ENCODE results near the gene ATG16L1. TPM values are rescaled to one million over a fixed set of nuclear protein-coding genes. Genes with fewer than 3 reads are reported as not detected.

ATG16L1 gene
- polyA plus RNA-seq, 3 donors, result 3.3 to 22.9 (median 4.3) TPM

- Histone ChIP-seq H3K9ac (ENCODE audit: insufficient read depth, low read length, poor library complexity, severe bottlenecking) (no peak overlapping the region), H3K27me3 (ENCODE audit: control insufficient read depth in 2 of 2, insufficient read depth in 2 of 2, low read length in 2 of 2) (no peaks in the 10 kb centered on the region), H3K27ac (ENCODE audit: low read depth in 1 of 2, low read length in 2 of 2) (no peak overlapping the region), H4K20me1 (ENCODE audit: insufficient read depth, low read length) (no peaks in the 10 kb centered on the region), H2AFZ (ENCODE audit: insufficient read depth, low read depth, low read length, poor library complexity, severe bottlenecking) (no peak overlapping the region), H3K4me2 (replicated peaks; ENCODE audit: extremely low read depth, low read length, poor library complexity, severe bottlenecking) (no peak overlapping the region), H3K36me3 (replicated peaks in 1 of 2; ENCODE audit: control insufficient read depth in 1 of 2, insufficient read depth in 2 of 2, low read length in 2 of 2) (no peaks in the 10 kb centered on the region), H3K4me1 (ENCODE audit: control insufficient read depth in 1 of 2, insufficient read depth in 2 of 2, low read length in 2 of 2) (peaks cover 8 to 9% of the 10 kb centered on the region in 2 donors), H3K9me3 (replicated peaks in 1 of 2; ENCODE audit: control insufficient read depth in 1 of 2, insufficient read depth in 1 of 2, low read length in 2 of 2) (no peaks in the 10 kb centered on the region), H3K4me3 (replicated peaks in 1 of 3; ENCODE audit: low read depth in 2 of 3, low read length in 3 of 3) (no peak overlapping the region), H3K79me2 (ENCODE audit: insufficient read depth, low read length) (no peaks in the 10 kb centered on the region)
- DNase-seq, result peak; percentile 42 to 71 (median 65)
- WGBS (ENCODE audit: insufficient coverage), result no CpG with 5 or more reads among the region's 14 CpGs
- peaks cover 15% of the 10 kb centered on the region for H3K4me1 Mint-ChIP-seq
- H3K9me3 Mint-ChIP-seq, result peaks cover 0 to 7% (median 5%) of the 10 kb centered on the region in 7 donors
- H3K27me3 Mint-ChIP-seq (ENCODE audit: low read depth in 3 of 3), result peaks cover 1 to 16% (median 7%) of the 10 kb centered on the region in 3 donors
- no peak overlapping the region for H3K4me3 Mint-ChIP-seq
- intact Hi-C loops (cut with micrococcal nuclease), result no loop called here
- no peak overlapping the region for H3K27ac Mint-ChIP-seq
- TF ChIP-seq, protein P1, sequence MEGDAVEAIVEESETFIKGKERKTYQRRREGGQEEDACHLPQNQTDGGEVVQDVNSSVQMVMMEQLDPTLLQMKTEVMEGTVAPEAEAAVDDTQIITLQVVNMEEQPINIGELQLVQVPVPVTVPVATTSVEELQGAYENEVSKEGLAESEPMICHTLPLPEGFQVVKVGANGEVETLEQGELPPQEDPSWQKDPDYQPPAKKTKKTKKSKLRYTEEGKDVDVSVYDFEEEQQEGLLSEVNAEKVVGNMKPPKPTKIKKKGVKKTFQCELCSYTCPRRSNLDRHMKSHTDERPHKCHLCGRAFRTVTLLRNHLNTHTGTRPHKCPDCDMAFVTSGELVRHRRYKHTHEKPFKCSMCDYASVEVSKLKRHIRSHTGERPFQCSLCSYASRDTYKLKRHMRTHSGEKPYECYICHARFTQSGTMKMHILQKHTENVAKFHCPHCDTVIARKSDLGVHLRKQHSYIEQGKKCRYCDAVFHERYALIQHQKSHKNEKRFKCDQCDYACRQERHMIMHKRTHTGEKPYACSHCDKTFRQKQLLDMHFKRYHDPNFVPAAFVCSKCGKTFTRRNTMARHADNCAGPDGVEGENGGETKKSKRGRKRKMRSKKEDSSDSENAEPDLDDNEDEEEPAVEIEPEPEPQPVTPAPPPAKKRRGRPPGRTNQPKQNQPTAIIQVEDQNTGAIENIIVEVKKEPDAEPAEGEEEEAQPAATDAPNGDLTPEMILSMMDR (IDR thresholded peaks at IDR 0.05), result no peak
- H3K36me3 Mint-ChIP-seq, result peaks cover 3% of the 10 kb centered on the region in 2 donors
Observed at GRCh38 chr2:233223059-233223894, 28.2 kb upstream of the ATG16L1 start.

GRCh38 chr2:233225230-233226068, 26.0 kb upstream of the ATG16L1 start:
- H2AFZ ChIP-seq (ENCODE audit: insufficient read depth, low read depth, low read length, poor library complexity, severe bottlenecking), result no peak overlapping the region
- H3K36me3 ChIP-seq (replicated peaks in 1 of 2; ENCODE audit: control insufficient read depth in 1 of 2, insufficient read depth in 2 of 2, low read length in 2 of 2), result no peaks in the 10 kb centered on the region
- H3K27ac ChIP-seq (ENCODE audit: low read depth in 1 of 2, low read length in 2 of 2), result no peak overlapping the region
- no peak overlapping the region for H3K4me3 ChIP-seq (replicated peaks in 1 of 3; ENCODE audit: low read depth in 2 of 3, low read length in 3 of 3)
- 100% methylated on average over 2 of the region's 5 CpGs for WGBS (ENCODE audit: insufficient coverage)
- H4K20me1 ChIP-seq (ENCODE audit: insufficient read depth, low read length), result no peaks in the 10 kb centered on the region
- H3K4me1 ChIP-seq (ENCODE audit: control insufficient read depth in 1 of 2, insufficient read depth in 2 of 2, low read length in 2 of 2), result peaks cover 8 to 12% of the 10 kb centered on the region in 2 donors
- Mint-ChIP-seq H3K36me3 (peaks cover 0 to 3% of the 10 kb centered on the region in 2 donors), H3K9me3 (peaks cover 0 to 6% (median 3%) of the 10 kb centered on the region in 7 donors), H3K27ac (no peak overlapping the region), H3K4me3 (no peak overlapping the region), H3K4me1 (peaks cover 15% of the 10 kb centered on the region), H3K27me3 (ENCODE audit: low read depth in 3 of 3) (peaks cover 0 to 9% (median 6%) of the 10 kb centered on the region in 3 donors)
- H3K9ac ChIP-seq (ENCODE audit: insufficient read depth, low read length, poor library complexity, severe bottlenecking), result no peak overlapping the region
- no peaks in the 10 kb centered on the region for H3K79me2 ChIP-seq (ENCODE audit: insufficient read depth, low read length)
- TF ChIP-seq, protein P1 (IDR thresholded peaks at IDR 0.05), result no peak
- H3K9me3 ChIP-seq (replicated peaks in 1 of 2; ENCODE audit: control insufficient read depth in 1 of 2, insufficient read depth in 1 of 2, low read length in 2 of 2), result no peaks in the 10 kb centered on the region
- intact Hi-C loops (cut with micrococcal nuclease), result no loop called here
- H3K27me3 ChIP-seq (ENCODE audit: control insufficient read depth in 2 of 2, insufficient read depth in 2 of 2, low read length in 2 of 2), result no peaks in the 10 kb centered on the region
- H3K4me2 ChIP-seq (replicated peaks; ENCODE audit: extremely low read depth, low read length, poor library complexity, severe bottlenecking), result no peak overlapping the region
- DNase-seq, result no peak

Data from CD14-positive monocyte (primary cell).